ENCODE results near the gene HOXB9. TPM values are rescaled to one million over a fixed set of nuclear protein-coding genes. Genes with fewer than 3 reads are reported as not detected.

The HOXB9 gene
- total and polyA plus RNA-seq, 10 of the 15 experiments (the other 5 are each of a cell fraction or from before 2014, with no cell fraction given), result 0.01 to 0.49 (median 0.09) TPM; not detected in 5

DNA sequence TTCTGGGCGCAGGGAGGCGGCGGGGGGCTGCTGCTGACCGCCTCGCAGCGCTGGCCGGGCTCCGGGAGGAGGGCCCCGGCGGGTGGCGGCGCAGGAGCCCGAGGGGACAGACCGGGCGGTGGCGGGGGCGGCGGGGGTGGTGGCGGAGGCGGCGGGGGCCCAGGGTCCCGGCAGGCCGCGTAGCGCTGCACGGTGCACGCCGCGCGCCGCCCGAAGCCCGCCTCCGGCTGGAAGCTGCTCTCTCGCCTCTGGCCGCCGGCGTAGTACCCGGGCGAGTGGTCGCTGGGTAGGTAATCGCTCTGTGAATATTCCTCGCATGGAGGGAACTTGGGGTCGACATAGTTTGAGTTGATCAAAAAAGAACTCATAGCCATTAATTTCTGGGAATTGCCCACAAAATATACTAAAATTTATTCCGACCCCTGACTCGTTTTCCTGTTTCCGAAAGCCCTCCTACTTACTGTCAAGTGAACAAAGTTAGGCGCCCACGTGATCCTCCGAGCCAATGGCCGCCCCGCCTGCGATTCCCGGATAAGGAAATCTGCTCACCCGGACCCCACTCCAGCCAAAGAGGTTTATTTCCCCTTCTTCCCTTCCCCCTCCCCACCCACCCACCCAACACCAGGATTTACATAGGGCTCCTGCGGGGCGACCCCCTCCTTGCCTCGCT, 48.1 kb downstream of the HOXB9 start, which contains the start of gene HOXB4 (continued):
- TF ChIP-seq, protein P1, sequence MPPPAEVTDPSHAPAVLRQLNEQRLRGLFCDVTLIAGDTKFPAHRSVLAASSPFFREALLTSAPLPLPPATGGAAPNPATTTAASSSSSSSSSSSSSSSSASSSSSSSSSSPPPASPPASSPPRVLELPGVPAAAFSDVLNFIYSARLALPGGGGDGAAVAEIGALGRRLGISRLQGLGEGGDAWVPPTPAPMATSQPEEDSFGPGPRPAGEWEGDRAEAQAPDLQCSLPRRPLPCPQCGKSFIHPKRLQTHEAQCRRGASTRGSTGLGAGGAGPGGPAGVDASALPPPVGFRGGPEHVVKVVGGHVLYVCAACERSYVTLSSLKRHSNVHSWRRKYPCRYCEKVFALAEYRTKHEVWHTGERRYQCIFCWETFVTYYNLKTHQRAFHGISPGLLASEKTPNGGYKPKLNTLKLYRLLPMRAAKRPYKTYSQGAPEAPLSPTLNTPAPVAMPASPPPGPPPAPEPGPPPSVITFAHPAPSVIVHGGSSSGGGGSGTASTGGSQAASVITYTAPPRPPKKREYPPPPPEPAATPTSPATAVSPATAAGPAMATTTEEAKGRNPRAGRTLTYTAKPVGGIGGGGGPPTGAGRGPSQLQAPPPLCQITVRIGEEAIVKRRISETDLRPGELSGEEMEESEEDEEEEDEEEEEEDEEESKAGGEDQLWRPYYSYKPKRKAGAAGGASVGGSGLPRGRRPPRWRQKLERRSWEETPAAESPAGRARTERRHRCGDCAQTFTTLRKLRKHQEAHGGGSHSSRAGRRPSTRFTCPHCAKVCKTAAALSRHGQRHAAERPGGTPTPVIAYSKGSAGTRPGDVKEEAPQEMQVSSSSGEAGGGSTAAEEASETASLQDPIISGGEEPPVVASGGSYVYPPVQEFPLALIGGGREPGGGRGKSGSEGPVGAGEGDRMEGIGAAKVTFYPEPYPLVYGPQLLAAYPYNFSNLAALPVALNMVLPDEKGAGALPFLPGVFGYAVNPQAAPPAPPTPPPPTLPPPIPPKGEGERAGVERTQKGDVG (CRISPR knock-in tag; IDR thresholded peaks at IDR 0.05), result no peak
- peak; percentile 96 for TF ChIP-seq RAD51 (IDR thresholded peaks at IDR 0.05)
- no peak for TF ChIP-seq PAX8 (IDR thresholded peaks at IDR 0.05)
- TF ChIP-seq MEF2B (IDR thresholded peaks at IDR 0.05; ENCODE audit: partially characterized antibody, poor library complexity, severe bottlenecking), result no peak
- TF ChIP-seq, protein P2, sequence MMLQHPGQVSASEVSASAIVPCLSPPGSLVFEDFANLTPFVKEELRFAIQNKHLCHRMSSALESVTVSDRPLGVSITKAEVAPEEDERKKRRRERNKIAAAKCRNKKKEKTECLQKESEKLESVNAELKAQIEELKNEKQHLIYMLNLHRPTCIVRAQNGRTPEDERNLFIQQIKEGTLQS (IDR thresholded peaks at IDR 0.05; ENCODE audit: borderline replicate concordance, extremely low read depth, low read depth, low read length), result peak; percentile 63; the same call in 1 of the 2 replicates
- TF ChIP-seq JUNB (IDR thresholded peaks at IDR 0.05), result no peak
- TF ChIP-seq DPF2 (IDR thresholded peaks at IDR 0.05), result 0 out of 2 replicates have a peak, but pooled peaks have one; percentile 15
- TF ChIP-seq RAD21 (IDR thresholded peaks at IDR 0.05; ENCODE audit: insufficient read depth, low read depth, low read length), result no peak
- TF ChIP-seq, protein P3, sequence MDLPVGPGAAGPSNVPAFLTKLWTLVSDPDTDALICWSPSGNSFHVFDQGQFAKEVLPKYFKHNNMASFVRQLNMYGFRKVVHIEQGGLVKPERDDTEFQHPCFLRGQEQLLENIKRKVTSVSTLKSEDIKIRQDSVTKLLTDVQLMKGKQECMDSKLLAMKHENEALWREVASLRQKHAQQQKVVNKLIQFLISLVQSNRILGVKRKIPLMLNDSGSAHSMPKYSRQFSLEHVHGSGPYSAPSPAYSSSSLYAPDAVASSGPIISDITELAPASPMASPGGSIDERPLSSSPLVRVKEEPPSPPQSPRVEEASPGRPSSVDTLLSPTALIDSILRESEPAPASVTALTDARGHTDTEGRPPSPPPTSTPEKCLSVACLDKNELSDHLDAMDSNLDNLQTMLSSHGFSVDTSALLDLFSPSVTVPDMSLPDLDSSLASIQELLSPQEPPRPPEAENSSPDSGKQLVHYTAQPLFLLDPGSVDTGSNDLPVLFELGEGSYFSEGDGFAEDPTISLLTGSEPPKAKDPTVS (IDR thresholded peaks at IDR 0.05; ENCODE audit: low read depth, low read length), result no peak
- no peak for TF ChIP-seq SUPT20H (IDR thresholded peaks at IDR 0.05; ENCODE audit: borderline replicate concordance, control insufficient read depth, low read depth, low read length)
- TF ChIP-seq, protein P4, sequence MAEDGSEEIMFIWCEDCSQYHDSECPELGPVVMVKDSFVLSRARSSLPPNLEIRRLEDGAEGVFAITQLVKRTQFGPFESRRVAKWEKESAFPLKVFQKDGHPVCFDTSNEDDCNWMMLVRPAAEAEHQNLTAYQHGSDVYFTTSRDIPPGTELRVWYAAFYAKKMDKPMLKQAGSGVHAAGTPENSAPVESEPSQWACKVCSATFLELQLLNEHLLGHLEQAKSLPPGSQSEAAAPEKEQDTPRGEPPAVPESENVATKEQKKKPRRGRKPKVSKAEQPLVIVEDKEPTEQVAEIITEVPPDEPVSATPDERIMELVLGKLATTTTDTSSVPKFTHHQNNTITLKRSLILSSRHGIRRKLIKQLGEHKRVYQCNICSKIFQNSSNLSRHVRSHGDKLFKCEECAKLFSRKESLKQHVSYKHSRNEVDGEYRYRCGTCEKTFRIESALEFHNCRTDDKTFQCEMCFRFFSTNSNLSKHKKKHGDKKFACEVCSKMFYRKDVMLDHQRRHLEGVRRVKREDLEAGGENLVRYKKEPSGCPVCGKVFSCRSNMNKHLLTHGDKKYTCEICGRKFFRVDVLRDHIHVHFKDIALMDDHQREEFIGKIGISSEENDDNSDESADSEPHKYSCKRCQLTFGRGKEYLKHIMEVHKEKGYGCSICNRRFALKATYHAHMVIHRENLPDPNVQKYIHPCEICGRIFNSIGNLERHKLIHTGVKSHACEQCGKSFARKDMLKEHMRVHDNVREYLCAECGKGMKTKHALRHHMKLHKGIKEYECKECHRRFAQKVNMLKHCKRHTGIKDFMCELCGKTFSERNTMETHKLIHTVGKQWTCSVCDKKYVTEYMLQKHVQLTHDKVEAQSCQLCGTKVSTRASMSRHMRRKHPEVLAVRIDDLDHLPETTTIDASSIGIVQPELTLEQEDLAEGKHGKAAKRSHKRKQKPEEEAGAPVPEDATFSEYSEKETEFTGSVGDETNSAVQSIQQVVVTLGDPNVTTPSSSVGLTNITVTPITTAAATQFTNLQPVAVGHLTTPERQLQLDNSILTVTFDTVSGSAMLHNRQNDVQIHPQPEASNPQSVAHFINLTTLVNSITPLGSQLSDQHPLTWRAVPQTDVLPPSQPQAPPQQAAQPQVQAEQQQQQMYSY (CRISPR knock-in tag; IDR thresholded peaks at IDR 0.05), result no peak
- TF ChIP-seq CREB1 (IDR thresholded peaks at IDR 0.05; ENCODE audit: low read depth), result 0 out of 2 replicates have a peak, but pooled peaks have one; percentile 21
- TF ChIP-seq, protein P5, sequence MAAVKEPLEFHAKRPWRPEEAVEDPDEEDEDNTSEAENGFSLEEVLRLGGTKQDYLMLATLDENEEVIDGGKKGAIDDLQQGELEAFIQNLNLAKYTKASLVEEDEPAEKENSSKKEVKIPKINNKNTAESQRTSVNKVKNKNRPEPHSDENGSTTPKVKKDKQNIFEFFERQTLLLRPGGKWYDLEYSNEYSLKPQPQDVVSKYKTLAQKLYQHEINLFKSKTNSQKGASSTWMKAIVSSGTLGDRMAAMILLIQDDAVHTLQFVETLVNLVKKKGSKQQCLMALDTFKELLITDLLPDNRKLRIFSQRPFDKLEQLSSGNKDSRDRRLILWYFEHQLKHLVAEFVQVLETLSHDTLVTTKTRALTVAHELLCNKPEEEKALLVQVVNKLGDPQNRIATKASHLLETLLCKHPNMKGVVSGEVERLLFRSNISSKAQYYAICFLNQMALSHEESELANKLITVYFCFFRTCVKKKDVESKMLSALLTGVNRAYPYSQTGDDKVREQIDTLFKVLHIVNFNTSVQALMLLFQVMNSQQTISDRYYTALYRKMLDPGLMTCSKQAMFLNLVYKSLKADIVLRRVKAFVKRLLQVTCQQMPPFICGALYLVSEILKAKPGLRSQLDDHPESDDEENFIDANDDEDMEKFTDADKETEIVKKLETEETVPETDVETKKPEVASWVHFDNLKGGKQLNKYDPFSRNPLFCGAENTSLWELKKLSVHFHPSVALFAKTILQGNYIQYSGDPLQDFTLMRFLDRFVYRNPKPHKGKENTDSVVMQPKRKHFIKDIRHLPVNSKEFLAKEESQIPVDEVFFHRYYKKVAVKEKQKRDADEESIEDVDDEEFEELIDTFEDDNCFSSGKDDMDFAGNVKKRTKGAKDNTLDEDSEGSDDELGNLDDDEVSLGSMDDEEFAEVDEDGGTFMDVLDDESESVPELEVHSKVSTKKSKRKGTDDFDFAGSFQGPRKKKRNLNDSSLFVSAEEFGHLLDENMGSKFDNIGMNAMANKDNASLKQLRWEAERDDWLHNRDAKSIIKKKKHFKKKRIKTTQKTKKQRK (IDR thresholded peaks at IDR 0.05; ENCODE audit: low read depth, low read length), result no peak
- TF ChIP-seq RB1 (IDR thresholded peaks at IDR 0.05; ENCODE audit: borderline replicate concordance), result no peak
- TF ChIP-seq CREM (IDR thresholded peaks at IDR 0.05; ENCODE audit: low read depth), result no peak
